Stimulated activated CD4-positive, alpha-beta T cell treated with anti-CD3 and anti-CD28 coated beads, Interleukin-2, amount 100 ng/mL, for 24 hours (primary cell): ENCODE results near the gene SMG9.

Experiments
- DNase-seq, 2 donors: peaks; one replicate each; pipeline ENCODE4 v3.0.0-alpha.2; 2020

Gene SMG9

DNA sequence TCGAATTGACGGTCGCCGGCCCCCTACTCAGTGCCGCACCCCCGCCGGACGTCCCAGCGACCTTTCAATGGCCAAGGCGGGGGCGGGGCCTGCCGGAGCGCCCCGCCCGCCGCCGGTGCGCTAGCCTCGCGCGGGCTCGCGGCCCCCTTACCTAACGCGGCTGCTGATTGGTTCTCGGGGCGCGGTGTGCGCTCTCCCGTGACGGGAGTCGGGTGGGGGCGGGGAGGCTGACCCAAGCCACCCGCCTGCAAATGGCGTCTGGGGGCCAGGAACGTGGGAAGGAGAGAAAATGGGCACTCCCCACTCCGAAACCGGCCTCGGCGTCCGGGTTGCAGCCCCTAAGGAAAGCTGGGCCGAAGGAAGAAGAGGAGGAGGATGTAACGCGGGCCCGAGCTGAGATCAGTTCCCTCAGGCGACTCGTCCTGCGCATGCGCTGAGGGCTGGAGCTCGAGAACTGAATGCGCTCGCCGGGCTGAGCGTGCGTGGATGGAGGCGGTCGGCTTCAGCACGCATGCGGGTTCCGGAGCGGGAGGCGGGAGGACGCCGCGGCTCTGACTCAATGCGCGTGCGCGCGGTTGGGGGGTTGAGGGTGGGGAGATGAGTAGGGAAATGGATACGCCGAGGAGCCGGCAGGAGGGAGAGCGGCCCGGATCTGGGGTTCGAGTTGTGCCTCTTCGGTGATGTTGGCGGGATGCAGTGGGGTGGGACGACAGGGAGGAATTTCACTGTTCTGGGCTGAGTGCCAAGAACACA lies at the start of gene SMG9:
TSS of gene SMG9 (minus strand) at position 460 of the 753 bp plus-strand sequence. CDS start 4,221 bp downstream, outside the sequence.
- peak; percentile 97 to 98 for DNase-seq

DNA sequence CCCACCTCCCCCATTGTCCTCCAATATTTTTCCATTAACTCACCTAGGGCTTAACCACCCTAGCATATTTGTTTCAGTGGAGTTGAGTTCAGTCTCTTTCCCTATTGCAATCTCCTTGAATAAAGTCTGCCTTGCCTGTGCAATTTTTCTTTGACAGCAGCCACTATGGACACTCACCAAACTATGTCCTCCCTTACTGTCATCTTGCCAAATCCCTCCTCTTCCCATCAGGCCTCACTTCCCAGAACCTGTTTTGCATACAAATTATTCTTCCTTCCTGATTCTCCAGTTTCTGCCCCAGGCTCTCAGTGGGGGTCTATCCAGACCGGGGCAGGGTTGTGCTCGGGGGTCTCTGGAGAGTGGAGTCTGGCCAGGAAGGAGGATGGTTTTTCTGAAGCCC lies 49.7 kb upstream of the SMG9 start:
- no peak for DNase-seq

DNA sequence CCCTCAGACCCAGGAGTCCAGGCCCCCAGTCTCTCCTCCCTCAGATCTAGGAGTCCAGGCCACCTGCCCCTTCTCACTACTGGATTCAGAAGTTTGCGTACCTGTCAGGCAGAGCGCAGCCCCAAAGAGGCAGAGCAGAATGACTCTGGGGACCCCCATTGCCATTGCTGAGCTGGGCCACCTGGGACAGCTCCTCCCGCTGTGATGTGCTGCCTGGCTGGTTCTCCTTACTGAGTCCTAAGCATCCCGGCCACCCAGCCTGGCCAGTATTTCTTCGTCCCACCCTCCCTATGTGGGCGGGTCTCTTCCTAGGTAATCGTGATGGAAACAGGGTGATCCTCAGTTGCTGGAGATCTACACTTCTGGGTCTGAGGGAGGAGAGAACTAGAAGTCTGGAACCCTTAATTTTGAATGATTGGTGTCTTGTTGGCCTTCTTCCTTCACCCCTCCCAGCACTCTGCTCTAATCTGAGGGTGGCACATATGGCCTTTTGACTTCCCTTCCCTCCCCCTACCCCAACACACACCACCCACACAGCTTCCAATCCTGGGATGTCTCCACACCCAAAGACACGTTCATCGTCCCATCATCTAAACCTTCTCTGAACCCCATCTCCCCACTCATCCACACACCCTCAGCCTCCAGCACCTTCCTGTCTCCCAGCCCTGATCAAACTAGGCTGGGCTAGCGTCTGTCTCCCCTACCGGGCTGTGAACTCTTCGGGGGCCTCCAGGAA lies 47.6 kb upstream of the SMG9 start, which contains the start of gene LYPD5:
TSS of gene LYPD5 (minus strand) at position 232 of the 736 bp plus-strand sequence. CDS start at position 165, 67 bp downstream.
- DNase-seq = no peak

DNA sequence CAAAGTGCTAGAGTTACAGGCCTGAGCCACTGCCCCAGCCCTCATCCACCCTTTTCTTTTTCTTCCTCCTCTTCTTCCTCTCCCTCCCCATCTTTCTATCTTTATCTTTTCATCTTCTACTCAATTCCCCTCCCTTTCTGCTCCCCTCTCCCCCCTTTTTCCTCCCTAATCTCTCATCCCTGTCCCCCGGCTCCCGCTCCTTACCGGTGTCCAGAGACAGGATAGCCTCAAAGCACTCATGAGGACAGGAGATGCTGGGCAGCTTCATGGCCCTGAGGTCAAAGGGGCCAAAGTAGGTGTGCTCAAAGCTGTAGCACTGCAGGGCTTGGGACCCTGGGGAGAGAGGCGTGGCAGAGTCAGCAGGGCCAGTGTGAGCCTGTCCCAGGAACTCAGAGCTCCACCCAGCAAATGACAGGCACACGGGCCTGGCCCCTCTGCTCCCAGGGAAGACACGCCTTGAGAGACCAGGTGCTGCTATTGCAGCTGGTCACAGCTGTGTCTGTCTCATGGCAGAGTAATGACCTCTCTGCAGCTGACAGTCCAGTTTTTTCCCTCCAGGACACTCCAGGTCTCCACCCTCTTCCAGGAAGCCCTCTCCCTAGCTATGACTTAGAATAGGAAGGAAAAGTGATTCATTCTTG lies 44.9 kb upstream of the SMG9 start:
- no peak for DNase-seq

DNA sequence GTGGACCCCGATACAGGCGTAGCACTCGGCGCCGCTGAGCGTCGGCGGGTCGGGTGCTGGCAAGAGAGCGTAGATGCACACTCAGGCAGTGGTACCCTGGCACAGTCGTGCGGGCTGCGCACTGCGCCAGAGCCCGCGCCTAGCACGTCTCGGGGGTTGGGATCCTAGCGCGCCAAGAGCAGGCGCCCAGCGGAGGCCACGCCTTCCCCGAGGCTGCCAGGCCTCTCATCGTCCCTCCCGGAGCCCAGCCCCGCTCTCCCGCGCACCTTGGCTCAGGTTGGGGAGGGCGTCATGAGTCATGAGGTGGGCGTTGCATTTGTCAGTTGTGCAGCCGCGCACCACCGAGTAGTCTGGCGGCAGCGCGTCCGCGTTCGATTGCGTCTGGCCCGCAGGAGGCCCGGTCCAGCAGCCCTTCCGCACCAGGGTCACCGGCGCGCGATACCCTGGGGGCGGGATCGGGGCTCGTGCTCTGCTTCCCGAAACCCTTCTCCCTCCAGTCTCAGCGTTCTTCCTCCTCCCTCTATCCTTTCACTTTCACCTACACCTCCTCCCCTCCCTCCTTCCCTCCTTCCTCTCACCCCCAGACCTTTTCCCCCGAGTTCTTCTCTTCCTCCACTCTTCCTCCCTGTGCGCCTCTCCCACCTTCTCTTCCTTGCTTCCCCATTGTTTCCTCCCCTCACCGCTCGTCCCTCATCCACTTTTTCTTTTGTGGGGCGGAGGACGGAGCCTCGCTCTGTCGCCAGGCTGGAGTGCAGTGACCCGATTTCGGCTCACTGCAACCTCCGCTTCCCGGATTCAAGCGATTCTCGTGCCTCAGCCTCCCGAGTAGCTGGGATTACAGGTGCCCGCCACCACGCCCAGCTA lies 44.0 kb upstream of the SMG9 start:
- peak; percentile 71 to 75 for DNase-seq

DNA sequence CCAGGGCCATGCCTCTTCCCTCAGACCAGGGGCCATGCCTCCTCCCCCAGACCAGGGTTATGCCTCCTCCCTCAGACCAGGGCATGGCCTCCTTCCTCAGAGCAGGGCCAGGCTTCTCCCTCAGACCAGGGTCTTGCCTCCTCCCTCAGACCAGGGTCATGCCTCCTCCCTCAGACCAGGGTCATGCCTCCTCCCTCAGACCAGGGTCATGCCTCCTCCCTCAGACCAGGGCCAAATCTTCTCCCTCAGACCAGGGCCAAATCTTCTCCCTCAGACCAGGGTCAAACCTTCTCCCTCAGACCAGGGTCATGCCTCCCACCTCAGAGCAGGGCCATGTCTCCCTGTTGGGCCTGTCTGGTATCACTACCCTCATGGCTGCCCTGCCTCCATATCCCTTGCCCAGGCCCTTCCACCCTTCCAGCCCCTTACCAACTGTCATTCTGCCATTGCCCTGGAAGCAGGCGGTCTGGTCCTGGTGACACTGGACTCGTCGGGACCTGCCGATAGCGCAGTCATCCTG lies 43.3 kb upstream of the SMG9 start:
- no peak for DNase-seq

GRCh38 chr19:43797556-43797955 lies 42.8 kb upstream of the SMG9 start:
- DNase-seq = no peak

DNA sequence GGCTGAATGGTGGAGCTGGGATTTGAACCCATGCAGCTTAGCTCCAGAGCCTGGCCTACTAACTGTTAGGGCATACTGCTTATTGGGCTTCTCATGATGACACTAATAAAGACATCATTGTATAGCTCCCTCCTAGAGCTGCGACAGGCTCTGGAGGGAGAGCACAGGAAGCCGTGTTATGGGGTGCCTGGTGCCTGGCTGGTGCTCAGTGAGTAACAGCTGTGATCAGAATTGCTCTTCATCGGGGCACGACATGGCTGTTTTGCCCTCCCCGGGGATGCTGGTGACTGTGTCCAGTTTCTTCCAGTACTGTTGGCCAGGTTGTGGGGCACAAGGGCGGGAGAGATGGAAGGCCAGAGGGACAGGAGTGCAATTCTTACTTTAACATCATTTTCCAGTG lies 42.4 kb upstream of the SMG9 start:
- DNase-seq = no peak

DNA sequence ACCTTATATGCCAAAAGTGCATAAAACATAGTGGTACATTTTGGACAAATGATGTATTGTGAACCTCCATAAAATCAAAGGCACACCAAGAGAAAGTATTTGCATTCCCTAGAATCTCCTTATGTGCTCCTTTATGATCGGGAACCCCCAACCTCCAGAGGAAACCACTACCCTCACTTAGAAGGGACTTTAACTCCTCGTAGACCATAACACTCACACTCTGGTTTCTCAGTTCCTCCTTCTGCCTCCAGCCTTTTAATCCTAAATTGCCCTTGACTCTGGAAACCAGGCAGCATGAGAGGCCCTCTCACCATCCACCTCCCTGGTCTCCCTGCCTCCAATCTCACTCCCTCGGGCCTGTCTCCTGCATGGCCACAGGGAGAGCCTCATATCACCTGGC lies 35.8 kb upstream of the SMG9 start:
- DNase-seq = no peak

DNA sequence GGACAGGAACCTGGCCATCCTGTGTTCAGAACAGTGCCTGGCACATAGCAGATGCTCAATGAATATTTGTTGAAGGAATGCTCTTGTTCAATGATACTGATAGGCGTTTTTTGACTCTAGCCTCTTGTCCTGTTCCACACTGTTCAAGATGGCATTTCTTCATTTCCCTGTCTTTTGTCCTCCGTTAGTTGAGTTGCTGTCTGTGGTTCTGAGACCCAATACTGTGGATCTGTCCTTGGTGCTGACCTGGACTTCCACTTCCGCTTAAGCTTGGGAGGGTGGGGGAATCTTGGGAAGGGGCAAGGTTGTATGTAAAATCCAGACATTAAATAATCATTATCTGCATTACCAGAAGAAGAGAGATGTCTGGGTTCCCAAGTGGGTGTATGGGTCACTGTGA lies 34.3 kb upstream of the SMG9 start:
- no peak for DNase-seq

DNA sequence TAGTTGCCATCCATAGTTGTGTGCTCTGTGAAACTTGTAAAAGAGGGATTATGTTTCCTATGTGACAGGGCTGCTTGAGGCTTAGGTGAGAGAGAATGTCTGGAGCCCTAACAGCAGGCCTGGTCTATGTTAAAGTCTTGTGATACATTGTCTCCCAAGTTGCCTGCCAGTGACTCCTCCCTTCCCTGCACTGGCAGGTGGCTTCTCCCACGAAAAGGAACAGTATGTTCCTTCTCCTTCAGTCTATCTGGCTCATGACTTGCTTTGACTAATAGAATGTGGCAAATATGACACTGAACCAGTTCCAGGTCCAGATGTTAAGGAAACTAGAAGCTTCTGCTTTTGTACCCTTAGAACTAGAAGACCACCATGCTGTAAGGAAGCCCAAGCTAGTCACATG lies 31.9 kb upstream of the SMG9 start:
- DNase-seq = no peak

DNA sequence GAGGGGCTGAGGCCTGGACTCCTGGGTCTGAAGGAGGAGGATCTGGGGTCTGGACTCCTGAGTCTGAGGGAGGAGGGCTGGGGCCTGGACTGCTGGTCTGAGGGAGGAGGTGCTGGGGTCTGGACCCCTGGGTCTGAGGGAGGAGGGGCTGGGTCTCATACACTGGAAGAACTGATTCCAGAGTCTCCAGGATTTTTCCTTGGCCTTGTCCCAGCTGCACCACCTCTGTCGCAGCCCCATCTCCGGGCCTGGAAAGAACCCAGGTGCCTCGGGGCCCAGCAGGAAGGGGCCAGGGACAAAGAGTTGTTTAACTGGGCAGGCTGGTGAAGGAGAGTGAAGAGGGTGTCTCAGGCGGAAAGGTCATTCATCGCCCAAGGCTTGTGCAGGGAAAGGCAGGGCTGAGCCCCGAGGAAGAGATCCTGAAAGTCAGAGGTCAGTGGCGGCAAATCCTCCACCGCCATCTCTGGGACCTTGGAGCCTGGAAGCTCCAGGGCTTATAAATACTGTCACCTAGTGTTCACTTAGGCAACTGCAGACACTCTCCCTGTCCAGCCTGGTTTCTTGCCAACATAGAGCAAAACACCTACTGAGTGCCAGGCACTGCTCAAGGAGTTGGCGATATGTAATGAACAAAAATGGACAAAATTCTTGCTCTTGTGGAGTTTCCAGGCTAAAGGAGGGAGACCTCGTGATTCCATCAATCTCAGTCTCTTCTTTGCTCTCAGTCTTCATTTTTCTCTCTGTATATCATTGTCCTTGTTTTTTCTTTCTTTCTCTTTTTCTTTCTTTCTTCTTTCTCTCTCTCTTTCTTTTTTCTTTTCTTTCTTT lies 30.4 kb upstream of the SMG9 start:
- peak; percentile 51 to 55 for DNase-seq

DNA sequence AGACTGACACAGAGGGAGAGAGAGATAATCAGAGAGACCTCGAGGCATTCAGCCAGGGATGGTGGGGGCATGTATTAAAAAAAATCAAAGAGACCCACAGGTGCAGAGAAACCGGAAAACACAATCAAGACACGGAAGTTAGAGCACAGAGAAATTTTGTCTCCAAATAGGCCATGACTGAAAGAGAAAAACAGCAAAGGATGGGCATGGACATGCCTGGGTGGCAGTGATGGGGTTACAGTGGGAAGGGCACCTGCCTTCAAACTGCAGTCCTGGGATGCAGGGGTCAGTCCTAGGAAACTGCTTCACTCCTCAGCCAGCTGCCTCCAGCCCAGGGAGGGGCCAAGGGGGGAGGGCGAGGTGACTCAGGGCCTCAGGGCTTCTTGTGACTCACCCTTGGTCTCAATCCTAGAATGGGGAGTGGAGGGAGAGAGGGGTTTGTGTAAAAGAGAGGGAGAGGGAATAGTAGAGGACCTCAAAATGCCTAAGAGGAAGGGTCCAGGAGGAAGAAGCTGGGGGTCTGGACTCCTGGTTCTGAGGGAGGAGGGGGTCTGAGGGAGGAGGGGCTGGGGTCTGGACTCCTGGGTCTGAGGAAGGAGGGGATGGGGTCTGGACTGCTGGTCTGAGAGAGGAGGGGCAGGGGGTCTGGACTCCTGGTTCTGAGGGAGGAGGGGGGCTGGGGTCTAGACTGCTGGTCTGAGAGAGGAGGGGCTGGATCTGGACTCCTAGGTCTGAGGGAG lies 29.6 kb upstream of the SMG9 start:
- DNase-seq = peak; percentile 74 to 75

DNA sequence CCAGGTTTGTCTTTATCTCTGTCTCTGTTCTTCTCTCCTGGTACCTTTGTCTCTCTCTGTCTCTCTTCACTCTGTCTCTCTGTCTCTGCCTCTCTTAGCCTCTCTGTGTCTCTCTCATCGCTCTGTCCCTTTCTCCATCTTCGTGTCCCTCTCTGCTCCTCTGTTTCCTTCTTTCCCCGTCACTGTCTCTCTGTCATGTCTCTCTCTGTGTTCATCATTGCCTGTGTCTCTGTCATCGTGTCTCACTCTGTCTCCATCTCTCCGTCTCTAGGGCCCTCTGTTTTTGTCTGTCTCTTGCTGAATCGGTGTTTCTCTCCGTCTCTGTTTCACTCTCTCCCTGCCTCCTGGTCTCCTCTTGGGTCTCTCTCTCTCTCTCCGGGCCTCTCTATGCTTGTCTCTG lies 28.9 kb upstream of the SMG9 start:
- DNase-seq = no peak

DNA sequence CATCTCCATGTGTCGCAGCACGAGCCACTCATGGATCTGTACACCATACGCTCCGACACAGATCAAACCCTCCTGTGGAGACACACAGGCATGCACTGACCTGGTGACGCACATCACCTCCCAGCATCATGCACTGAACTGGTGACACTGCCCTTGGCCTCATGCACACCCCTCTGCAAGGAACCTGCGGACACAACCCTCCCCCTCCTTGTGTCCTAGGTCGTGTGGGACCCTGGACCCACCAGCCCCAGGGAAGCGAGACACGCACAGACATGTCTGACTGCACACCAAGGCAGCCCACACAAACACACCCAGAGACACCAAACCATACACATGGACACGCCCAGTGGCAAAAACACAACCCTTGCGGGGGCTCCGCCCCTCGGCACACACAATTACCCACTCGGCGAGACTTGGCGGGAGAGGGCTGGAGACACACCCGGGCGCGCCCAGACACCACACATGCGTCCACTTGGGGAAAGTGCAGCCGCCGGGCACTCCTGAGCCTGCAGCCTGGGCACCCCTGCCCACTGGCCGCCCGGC lies 28.0 kb upstream of the SMG9 start:
- DNase-seq = no peak

- no peak for DNase-seq
Measured at GRCh38 chr19:43782311-43782660, 27.5 kb upstream of the SMG9 start.

DNA sequence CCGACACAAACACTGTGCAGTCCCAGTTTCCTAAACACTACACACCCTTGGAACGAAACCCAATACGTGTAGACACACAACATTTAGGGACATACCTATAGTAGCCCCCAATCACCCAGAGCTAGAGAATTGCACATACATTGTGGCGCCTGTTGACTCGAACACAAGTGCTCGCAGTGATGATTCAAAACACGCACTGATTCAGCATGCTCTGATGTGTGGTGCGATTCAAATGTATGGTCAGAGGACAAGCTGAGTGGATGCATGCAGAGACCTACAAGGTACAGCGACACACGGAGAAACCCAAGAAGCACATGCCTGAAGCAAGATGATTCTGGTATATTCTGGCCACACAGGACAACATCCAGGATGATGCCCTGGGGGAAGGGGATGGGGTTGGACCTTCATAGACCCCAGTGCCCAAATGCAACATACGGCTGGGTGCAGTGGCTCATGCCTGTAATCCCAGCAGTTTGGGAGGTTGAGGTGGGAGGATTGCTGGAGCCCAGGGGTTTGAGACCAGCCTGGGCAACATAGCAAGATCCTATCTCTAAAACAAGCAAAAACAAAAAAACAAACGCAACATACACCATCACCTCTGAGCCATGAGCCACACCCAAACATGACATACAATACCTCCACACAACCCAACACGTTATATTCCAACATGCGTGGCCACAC lies 27.0 kb upstream of the SMG9 start:
- DNase-seq = peak in 1 of 2 donors; percentile 50

- peak; percentile 76 to 78 for DNase-seq
Measured at GRCh38 chr19:43780706-43781525, 26.2 kb upstream of the SMG9 start, which contains the start of gene KCNN4. KCNN4 (minus strand) TSS chr19:43780973; CDS start chr19:43780861, 112 bp downstream.

DNA sequence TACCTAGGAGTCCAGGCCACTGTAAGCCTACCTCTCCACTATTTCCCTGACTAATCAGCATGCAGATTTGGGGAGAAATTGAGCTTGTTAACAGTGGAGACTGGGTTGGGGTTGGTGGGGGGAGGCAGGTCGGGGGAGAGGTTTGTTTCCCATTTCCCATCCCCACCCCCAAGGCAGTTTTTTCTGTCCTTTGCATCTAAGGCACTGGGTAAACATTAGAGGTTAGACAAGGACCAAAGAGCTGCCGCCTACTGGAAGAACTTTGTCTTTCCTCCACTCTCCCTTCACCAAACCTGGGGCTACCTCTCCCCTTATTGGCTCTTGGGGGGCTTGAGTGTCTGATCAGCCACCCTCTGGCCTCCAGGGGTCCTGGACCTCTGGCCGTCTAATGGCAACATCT lies 25.1 kb upstream of the SMG9 start:
- DNase-seq = no peak
